ENCODE measurements around the gene OAS3. TPM values are rescaled to one million over a fixed set of nuclear protein-coding genes. Genes with fewer than 3 reads are reported as not detected.
"Not testable (repeated sequence)": the region's sequence is repeated elsewhere in the genome, so short reads cannot be mapped to it uniquely, and the experiment has no call there.

Gene OAS3
- total RNA-seq, 1 donor from 2014 or later = 8.4 TPM

GRCh38 chr12:112919121-112919520 is 19.2 kb upstream of the OAS3 start:
- DNase-seq (ENCODE audit: low read depth, low spot score) = no peak

DNA sequence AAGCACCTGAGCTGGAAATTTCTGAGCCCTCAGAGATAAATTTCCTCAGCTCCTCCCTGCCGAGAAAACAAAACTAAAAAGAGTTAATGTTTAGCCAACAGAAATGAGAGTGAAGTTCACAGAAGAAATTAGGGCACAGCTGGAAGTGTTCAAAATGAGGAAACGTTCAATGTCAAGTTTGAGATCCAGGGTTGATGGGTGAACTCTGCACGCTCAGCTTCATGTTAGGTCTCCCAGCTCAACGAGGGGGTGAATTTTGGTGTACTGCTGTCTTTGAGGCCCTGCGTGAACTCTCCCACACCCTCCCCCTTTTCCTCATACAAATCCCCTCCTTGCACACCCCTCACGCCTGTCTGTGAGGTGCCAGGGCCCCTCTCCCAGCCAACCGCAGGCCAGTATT is 13.3 kb upstream of the OAS3 start:
- DNase-seq (ENCODE audit: low read depth, low spot score) = no peak

GRCh38 chr12:112926416-112927033 is 11.7 kb upstream of the OAS3 start:
- not testable (repeated sequence) for DNase-seq (ENCODE audit: low read depth, low spot score)

DNA sequence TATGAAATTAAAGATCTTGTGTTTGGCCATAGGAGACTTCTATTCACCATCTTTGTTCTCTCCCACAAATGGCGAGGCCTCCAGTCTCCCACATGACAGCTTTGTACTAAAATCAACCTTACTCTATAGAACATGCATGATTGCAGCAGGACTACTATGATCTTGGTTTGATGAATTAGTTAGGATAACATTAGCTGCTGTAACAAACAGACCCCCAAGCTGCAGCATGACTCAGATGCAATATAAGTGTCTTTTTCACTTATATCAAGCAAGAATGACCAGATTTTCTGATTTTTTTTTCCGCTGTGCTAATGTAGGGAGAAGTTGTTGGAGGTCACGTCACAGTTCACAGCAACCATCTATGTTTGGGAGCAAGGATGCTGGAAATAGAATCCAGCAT is 10.8 kb upstream of the OAS3 start:
- DNase-seq (ENCODE audit: low read depth, low spot score) = no peak

DNA sequence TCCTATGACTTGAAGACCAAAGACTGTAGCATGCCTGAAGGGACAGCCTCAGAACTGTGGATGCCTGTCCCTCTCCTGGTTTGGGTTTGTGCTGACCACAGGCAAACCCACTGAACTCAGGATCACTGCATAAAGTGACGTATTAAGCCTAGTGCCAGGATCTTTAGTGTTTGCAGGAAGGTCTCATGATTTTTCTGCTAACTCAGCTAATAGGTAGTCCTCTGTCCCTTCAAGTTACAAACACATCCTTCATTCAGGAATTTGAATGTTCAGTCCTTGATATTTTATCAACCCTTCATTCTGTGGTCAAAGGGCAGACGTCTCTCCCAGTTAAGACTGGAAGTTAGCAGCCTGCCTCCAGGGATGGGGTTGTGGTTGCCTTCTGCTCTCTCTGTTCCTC is 10.3 kb upstream of the OAS3 start:
- DNase-seq (ENCODE audit: low read depth, low spot score) = no peak

DNA sequence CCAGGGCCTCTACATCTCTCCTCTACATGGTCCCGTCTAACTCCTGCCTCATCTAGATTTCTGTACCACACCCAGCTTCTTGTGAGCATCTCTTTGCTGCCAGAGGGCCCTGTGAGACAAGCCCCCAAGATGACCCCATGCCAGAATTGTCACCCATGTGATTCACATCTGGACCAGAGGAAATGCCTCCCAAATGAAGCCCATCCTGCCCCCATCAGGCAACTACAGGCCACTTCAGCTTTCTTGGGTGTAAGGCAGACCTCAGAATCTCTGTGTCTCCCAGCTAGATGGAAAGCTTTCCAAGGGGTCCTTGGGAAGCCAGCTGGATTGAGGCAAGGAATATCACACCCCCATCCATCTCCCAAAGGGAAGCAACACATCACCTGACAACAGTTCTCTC is 9.3 kb upstream of the OAS3 start:
- no peak for DNase-seq (ENCODE audit: low read depth, low spot score)

DNA sequence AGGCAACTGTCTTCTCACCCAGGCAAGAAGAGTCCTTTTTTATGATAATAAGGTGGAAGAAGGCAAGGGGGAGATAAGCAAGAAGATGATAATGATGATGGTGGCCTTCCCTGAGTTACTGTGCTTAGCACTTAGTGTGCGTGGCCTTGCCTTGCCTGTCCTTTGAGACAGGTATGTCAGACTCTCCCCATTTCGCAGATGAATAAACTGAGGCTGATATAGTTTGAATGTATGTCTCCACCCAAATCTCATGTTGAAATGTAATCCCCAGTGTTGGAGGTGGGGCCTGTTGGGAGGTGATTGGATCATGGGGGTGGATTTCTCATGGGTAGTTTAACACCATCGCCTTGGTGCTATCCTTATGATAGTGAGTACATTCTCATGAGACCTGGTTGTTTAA is 8.6 kb upstream of the OAS3 start:
- no peak for DNase-seq (ENCODE audit: low read depth, low spot score)

DNA sequence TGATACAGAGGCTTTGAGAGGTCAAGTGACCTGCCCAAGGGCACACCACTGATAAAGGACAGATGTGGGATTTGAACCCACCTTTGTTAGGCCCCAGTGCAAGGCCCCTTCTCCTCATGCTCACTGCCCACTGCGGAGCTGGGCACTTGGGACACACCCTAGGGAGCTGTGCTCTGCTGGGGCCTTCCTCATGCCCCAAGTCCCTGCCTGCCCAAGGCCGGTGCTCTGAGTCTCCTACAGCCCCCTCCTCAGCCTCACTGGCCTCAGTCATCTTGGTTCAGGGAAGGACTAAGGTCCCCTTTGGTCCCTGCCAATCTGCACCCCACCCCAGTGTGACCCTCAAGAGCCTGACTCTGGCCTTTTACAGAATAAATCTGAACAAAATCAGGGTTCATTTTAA is 7.9 kb upstream of the OAS3 start:
- DNase-seq (ENCODE audit: low read depth, low spot score) = no peak

- no peak for DNase-seq (ENCODE audit: low read depth, low spot score)
These were observed 5.7 kb upstream of the OAS3 start for GRCh38 chr12:112932485-112933128.

- DNase-seq (ENCODE audit: low read depth, low spot score) = no peak
These were observed 5.2 kb upstream of the OAS3 start for GRCh38 chr12:112933129-112933505.

DNA sequence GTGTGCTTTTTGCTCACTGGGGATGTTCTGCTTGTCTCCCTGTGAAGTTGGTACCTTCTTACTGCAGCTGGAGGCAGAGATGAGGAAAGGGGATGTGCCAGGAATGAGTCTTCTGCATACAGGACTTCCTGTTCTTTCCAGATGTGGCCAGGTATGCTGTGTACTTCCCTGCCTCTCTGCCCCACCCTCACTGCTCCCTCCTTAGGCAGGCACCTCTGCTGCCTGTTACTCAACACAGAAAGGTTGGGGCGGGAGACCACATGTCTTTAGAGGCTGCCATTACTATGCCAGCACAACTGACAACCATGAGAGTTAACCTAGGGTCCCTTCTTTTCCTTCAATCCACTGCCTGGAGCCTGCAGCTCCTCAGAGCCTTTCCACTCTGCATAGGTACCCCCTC is 2.0 kb upstream of the OAS3 start:
- no peak for DNase-seq (ENCODE audit: low read depth, low spot score)

GRCh38 chr12:112936927-112937326 is 1.3 kb upstream of the OAS3 start:
- DNase-seq (ENCODE audit: low read depth, low spot score) = no peak

- no peak for DNase-seq (ENCODE audit: low read depth, low spot score)
These were observed 477 bp downstream of the OAS3 start for GRCh38 chr12:112938751-112939150.

- DNase-seq (ENCODE audit: low read depth, low spot score) = no peak
These were observed 1.6 kb downstream of the OAS3 start for GRCh38 chr12:112939761-112940381.

- DNase-seq (ENCODE audit: low read depth, low spot score) = no peak
These were observed 3.5 kb downstream of the OAS3 start for GRCh38 chr12:112941528-112942335.

- no peak for DNase-seq (ENCODE audit: low read depth, low spot score)
These were observed 4.3 kb downstream of the OAS3 start for GRCh38 chr12:112942572-112942971.

- DNase-seq (ENCODE audit: low read depth, low spot score) = no peak
These were observed 5.9 kb downstream of the OAS3 start for GRCh38 chr12:112944024-112944690.

GRCh38 chr12:112945515-112945914 is 7.2 kb downstream of the OAS3 start:
- DNase-seq (ENCODE audit: low read depth, low spot score) = no peak

- no peak for DNase-seq (ENCODE audit: low read depth, low spot score)
These were observed 8.1 kb downstream of the OAS3 start for GRCh38 chr12:112946236-112947000.

- DNase-seq (ENCODE audit: low read depth, low spot score) = no peak
These were observed 9.0 kb downstream of the OAS3 start for GRCh38 chr12:112947314-112947713.

GRCh38 chr12:112947761-112948160 is 9.5 kb downstream of the OAS3 start:
- no peak for DNase-seq (ENCODE audit: low read depth, low spot score)

All from pulmonary artery endothelial cell (primary cell).